Measurements from ENCODE around the gene CRISPLD2.
"Not testable (repeated sequence)": the region's sequence is repeated elsewhere in the genome, so short reads cannot be mapped to it uniquely, and the experiment has no call there.

The CRISPLD2 gene

DNA sequence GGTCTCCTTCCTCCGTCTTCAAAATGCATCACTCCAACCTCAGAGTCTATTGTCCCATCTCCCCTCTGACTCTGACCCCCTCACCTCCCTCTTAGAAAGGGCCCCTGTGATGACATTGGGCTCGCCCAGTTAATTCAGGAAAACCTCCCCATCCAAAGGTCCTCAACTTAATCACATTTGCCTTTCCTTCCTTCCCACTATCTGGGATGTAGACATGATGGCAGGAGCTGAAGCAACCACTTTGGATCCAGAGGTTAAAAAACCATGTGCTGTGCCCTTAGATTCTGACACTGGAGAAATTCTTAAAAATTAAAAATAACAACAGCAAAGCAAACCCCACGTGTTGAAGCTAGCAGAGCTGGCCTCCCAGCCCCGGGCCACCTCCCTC lies 111.3 kb downstream of the CRISPLD2 start:
- DNase-seq (ENCODE audit: low spot score), result no peak

DNA sequence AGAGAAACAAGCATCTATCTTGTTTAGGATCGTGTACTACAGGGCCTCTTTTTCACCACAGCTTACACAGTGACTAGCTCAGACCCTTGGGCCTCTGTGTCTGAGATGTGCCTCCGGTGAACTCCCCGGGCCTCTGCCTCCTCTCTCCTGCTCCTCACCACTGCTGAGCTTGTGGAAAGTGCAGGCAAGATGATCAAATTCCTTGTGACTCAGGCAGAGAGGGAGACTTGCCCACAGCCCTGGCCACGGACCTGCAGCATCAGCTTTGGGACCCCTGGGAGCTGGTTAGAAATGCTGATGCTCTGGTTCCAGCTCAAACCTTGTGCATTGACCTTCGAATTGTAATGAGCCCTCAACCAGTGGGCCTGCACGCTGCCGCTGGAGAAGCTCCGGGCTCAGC lies 111.7 kb downstream of the CRISPLD2 start:
- DNase-seq (ENCODE audit: low spot score), result no peak

GRCh38 chr16:84932681-84933080 lies 112.9 kb downstream of the CRISPLD2 start:
- DNase-seq (ENCODE audit: low spot score), result no peak

- no peak for DNase-seq (ENCODE audit: low spot score)
Observed at GRCh38 chr16:84933774-84934631, 114.2 kb downstream of the CRISPLD2 start.

- no peak for DNase-seq (ENCODE audit: low spot score)
Observed at GRCh38 chr16:84937196-84938005, 117.6 kb downstream of the CRISPLD2 start.

DNA sequence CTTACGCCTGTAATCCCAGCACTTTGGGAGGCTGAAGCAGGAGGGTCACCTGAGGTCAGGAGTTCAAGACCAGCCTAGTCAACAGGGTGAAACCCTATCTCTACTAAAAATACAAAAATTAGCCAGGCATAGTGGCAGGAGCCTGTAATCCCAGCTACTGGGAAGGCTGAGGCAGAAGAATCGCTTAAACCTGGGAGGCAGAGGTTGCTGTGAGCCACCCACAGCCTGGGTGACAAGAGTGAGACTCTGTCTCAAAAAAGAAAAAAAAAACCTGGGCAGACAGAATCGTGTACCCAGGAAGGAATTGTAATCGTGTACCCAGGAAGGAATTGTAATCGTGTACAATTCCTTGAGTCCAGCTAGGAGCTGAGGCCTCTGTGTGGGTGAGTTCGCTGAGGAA lies 118.8 kb downstream of the CRISPLD2 start:
- not testable (repeated sequence) for DNase-seq (ENCODE audit: low spot score)

GRCh38 chr16:84940670-84941551 lies 121.1 kb downstream of the CRISPLD2 start:
- DNase-seq (ENCODE audit: low spot score), result no peak

DNA sequence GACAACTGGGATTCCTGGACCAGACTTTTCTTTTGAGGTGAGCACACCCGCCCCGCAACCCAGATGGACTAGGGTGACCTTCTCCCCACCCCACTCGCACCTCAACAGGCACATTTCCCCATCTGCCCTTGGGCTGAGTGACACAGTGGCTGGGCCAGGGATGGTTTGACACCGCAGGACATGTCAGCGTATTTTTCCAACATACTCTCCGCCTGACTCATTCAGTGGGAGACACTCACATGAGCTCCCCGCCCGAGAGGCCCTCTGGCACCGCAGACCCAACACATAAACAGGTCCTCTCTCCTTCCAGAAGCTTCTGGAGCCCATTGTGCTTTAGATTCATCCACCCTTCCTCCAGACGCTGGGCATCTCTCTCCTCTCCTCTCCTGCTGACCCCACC lies 122.1 kb downstream of the CRISPLD2 start:
- no peak for DNase-seq (ENCODE audit: low spot score)

DNA sequence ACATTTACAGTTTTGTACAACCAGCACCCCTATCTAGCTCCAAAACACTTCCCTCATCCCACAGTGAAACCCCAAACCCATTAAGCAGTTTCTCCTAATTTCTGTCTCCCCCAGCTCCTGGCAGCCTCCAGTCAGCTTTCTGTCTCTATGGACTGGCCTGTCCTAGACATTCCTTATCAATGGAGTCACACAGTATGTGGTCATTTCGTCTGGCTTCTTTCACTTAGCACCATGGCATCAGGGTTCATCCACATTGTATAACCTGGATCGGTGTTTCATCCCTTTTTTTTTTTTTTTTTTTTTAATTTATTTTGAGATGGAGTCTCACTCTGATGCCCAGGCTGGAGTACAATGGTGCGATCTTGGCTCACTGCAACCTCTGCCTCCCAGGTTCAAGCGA lies 123.0 kb downstream of the CRISPLD2 start:
- DNase-seq (ENCODE audit: low spot score), result no peak

GRCh38 chr16:84943620-84944019 lies 123.8 kb downstream of the CRISPLD2 start:
- no peak for DNase-seq (ENCODE audit: low spot score)

- DNase-seq (ENCODE audit: low spot score), result no peak
Observed at GRCh38 chr16:84947022-84947421, 127.2 kb downstream of the CRISPLD2 start.

GRCh38 chr16:84947996-84948850 lies 128.4 kb downstream of the CRISPLD2 start:
- no peak for DNase-seq (ENCODE audit: low spot score)

- no peak for DNase-seq (ENCODE audit: low spot score)
Observed at GRCh38 chr16:84948851-84949610, 129.2 kb downstream of the CRISPLD2 start.

DNA sequence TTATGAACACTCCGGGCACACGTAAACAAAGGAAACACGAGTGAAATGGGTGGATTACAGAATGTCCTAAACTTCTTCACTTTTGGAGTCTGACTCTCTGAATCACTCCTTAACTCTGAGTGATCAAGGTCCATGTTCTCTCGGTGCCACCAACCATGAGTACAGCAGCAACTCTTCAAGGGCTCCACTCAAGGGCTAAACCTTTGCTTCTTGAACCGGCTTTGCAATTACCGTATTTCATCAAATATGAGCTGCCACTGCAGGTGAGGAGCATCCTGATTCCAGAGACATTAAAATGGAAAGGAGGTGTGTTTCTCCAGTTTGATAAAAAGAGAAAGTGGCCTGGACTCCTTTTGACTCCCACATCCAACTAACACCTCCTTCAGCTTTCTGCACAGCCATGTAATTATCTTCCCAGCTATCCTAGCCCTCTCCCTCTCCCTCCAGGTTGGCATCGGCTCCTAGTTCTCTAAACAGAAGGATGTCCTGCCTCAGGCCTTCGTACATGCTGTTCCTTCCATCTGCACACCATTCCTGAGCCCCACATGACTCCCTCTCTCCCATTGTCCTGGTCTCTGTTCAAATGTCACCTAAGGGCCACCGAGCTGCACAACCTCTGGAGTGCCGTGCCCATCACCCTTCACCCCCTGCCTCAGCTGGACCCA lies 130.1 kb downstream of the CRISPLD2 start:
- DNase-seq (ENCODE audit: low spot score), result no peak

DNA sequence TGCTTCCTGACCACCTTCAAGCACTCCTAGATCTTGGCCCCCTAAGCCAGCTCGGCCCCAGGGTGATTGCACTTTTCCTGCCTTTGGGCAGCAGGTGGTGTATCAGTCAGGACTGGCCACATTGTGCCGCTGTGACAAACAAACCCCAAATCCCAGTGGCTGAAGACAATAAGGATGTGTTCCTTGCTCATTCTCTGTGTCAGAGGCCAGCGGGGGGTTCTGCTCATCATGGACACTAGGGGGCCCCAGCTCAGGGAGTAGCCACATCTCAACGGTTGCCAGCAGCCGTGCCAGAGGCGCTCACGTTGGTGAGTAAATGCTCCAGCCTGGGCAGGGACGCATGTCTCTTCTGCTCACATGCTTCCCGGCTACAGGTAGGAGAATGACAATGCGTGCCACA lies 131.1 kb downstream of the CRISPLD2 start:
- no peak for DNase-seq (ENCODE audit: low spot score)

DNA sequence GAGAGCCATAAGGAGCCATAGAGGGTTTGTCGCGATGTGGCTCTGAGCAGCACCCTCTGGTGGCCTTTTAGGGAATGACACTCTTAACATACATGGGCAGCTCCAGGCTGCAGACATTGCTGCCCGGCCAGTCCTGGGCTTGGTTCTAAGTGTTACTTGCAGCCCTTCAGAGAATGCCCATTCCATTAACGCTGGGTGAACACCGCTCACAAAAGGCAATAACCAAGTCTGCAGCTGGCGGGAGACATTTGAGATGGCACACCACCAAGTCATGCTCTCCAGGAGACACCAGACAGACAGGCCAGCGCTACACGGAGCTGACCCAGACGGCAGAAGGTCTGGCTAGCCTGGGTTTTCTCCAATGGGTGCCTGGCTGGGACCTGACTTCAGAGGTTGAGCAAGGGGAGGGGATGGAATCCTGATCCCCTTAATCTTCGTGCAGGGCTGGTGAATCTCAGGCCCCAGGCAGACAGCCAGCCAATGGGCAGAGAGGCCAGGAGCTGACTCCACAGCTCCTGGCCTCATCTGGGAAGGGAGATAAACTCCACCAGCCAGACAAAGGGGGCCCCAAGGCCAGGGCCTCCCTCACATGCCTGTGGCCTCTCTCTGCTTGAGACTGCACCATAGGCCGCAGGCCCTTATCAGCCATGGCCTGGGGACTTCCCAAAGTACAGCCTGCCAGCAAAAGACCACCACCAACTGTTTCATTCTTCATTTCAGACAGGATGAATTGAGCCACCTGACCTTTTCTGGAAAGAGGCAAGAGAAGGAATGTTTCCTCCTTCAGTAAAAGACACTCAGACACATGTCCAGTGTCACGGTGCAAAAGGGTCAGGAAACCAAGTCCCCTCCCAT lies 132.8 kb downstream of the CRISPLD2 start:
- peak; percentile 74 for DNase-seq (ENCODE audit: low spot score)

DNA sequence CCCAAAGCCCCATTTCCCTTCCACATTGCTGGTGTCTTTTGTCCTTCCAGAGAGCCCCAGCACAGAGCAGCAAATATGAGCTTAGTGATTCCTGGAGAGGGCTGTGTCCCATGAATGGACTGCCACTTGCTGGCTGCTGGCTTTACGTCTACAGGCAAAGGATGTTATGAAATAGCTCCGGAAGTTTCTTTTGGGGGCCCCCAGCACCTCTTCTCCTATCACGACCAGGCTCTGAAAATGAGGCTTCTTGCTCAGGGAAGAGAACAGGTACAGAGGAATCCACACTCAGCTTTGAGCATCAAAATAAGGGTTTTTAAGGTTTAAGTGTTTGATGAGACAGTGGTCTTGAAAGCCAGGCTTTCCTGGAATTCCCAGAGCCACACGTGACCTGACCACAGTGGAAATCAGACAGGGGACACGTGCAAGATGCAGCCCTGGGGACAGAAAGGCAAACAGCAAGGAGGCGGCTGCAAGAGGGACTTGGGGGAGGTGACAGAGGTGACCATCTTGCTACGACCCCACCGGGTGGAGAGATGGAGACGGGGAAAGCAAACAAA lies 133.5 kb downstream of the CRISPLD2 start:
- DNase-seq (ENCODE audit: low spot score), result no peak

DNA sequence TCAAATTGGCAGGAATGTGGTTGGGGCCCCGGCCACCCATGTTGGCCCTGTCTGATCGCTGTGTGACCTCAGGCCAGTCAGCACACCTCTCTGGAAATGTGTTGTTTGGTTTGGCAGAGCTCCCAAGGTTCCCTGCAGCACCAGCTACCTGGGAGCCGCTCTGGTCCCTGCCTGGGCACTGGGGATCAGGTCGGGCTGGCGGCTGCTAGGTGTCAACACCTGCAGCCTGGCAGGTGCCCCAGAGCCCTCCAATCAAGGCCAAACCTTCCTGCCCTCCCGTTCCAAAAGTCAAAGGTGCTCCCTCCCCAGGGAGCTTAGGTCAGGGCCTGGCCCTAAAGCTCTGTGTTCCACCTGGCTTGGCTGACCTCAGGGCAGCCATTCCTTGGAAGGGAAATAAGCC lies 135.6 kb downstream of the CRISPLD2 start:
- DNase-seq (ENCODE audit: low spot score), result no peak

DNA sequence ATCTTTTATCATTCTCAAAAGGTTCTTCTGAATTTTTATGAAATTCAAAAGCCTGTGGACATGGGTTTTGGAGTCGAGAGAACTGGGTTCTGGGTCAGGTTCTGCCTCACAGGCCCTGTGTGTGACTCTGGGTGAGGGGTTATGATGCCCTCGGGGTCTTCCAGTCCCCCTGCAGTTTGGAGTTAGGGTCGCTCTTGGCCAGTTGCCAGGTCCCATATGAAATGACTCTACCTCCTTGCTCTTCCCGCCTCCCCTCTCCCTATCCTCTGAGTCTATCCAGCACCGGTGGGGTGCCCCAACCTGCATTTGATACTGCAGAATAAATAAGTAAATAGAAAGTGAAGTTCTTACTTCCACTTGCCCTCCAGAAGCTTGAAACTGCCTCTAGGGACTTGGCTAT lies 137.4 kb downstream of the CRISPLD2 start:
- DNase-seq (ENCODE audit: low spot score), result no peak
